Breast epithelium (tissue), 4 donors: ENCODE results near the gene SLC6A8. TPM values are rescaled to one million over a fixed set of nuclear protein-coding genes. Genes with fewer than 3 reads are reported as not detected.

Experiments used
- DNase-seq, 2 donors: peaks; one replicate each; pipeline ENCODE4 v3.0.0-alpha.2; 2019; ENCODE audit warnings: low spot score in 2 of 2
- H3K27ac ChIP-seq, 2 donors: fragments of 200-600 bp; sonication (generic) in 1 of 2; one replicate each; pipeline ENCODE4 v1.5.1; 2016 to 2019; ENCODE audit warnings: mild to moderate bottlenecking in 1 of 2
- H3K27me3 ChIP-seq, 2 donors: fragments of 200-600 bp; sonication (generic) in 1 of 2; one replicate each; pipeline versions ENCODE4 v1.5.1 to v1.6.0; 2017 to 2019; ENCODE audit warnings: control low read depth in 1 of 2, mild to moderate bottlenecking in 1 of 2
- H3K36me3 ChIP-seq: fragments of 200-600 bp; one replicate; pipeline ENCODE4 v1.5.1; 2019
- H3K4me1 ChIP-seq, 2 donors: fragments of 200-600 bp; sonication (generic); one replicate each; pipeline ENCODE4 v1.5.1; 2016 to 2019; ENCODE audit warnings: control low read depth in 1 of 2
- H3K4me3 ChIP-seq, 3 donors: fragments of 200-600 bp; sonication (generic); 1 replicate in 2 of 3; 2 replicates in 1 of 3; pipeline ENCODE4 v1.5.1; 2016 to 2019; ENCODE audit warnings: mild to moderate bottlenecking in 3 of 3, moderate library complexity in 2 of 3
- H3K9me3 ChIP-seq, 2 donors: fragments of 200-600 bp; sonication (generic) in 1 of 2; one replicate each; pipeline ENCODE4 v1.5.1; 2016 to 2019; ENCODE audit warnings: control low read depth in 1 of 2
- POLR2A ChIP-seq: fragments of 450-650 bp; IDR thresholded peaks from one replicate; pipeline ENCODE4 v1.6.1; 2016; ENCODE audit warnings: antibody characterized with exemption, mild to moderate bottlenecking, moderate library complexity
- POLR2AphosphoS5 ChIP-seq, 3 donors: sonication (generic); formaldehyde crosslinking; IDR thresholded peaks; one replicate each; pipeline ENCODE4 v1.6.1; 2017; ENCODE audit warnings: antibody characterized with exemption in 3 of 3
- intact Hi-C: fragments of 100-400 bp; cut with DNase I; formaldehyde crosslinking; loops from one replicate; pipeline ENCODE4 v1.15.1; 2023; ENCODE audit warnings: low total_unique reads
- total RNA-seq, 3 donors: library from RNA; depleted of rRNA; stranded (reverse); fragments of >200 nt; gene quantifications; one replicate each; pipeline ENCODE4 v1.1.0, GENCODE V29; 2016
- TF ChIP-seq, protein P1 (sequence below), 3 donors: fragments of 450-650 bp; IDR thresholded peaks; one replicate each; pipeline ENCODE4 v1.5.1; 2016 to 2017; ENCODE audit warnings: antibody characterized with exemption in 3 of 3, mild to moderate bottlenecking in 3 of 3, moderate library complexity in 3 of 3

Gene SLC6A8
- total RNA-seq, 3 donors from 2014 or later, result 7.6 to 40.8 (median 18.4) TPM

DNA sequence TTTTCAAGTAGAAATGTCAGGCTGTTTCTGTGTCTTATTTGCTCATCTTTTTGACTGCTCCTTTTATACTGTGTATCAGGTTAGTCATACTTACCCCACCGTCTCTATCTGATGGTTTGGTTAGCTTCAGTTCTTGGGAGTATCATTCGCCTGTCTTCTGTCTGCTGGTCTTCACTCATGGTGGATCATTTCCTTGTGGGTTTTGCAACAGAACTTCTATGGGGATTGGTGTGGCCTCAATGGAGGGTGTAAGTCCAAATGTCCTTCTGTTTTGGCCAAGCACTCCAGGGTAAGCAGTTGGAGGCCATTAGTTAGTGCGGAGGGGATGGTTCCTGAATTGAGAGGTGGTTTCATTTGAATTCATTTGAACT is 44.1 kb downstream of the SLC6A8 start:
- intact Hi-C loops, result no loop called here
- no peak for DNase-seq

DNA sequence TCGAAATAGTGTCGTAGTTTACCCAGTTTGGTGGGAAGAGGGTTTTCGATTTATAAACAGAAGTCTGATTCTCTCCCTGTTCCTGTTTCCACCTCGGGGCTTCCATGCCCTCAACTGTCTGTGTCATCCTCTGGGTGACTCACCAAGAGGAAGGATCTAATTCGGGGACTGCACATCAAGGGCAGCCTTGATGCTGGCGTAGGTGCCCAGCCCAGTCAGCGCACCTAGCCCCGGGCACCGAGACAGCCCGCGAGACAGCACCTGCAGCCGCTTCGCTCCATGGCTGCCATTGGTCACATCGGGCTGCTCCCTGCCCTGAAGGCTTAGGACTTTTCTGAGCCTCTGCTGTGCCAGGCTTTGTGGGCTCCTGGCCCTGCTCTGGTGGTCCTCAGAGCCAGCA is 44.7 kb downstream of the SLC6A8 start:
- Histone ChIP-seq H3K36me3 (no peaks in the 10 kb centered on the region), H3K9me3 (peaks cover 5% of the 10 kb centered on the region in 2 donors), H3K27me3 (peaks cover 0 to 23% of the 10 kb centered on the region in 2 donors), H3K27ac (peak overlapping the region in 1 of 2 donors; percentile 23), H3K4me3 (no peak overlapping the region), H3K4me1 (no peaks in the 10 kb centered on the region)
- DNase-seq, result no peak
- TF ChIP-seq, protein P1, sequence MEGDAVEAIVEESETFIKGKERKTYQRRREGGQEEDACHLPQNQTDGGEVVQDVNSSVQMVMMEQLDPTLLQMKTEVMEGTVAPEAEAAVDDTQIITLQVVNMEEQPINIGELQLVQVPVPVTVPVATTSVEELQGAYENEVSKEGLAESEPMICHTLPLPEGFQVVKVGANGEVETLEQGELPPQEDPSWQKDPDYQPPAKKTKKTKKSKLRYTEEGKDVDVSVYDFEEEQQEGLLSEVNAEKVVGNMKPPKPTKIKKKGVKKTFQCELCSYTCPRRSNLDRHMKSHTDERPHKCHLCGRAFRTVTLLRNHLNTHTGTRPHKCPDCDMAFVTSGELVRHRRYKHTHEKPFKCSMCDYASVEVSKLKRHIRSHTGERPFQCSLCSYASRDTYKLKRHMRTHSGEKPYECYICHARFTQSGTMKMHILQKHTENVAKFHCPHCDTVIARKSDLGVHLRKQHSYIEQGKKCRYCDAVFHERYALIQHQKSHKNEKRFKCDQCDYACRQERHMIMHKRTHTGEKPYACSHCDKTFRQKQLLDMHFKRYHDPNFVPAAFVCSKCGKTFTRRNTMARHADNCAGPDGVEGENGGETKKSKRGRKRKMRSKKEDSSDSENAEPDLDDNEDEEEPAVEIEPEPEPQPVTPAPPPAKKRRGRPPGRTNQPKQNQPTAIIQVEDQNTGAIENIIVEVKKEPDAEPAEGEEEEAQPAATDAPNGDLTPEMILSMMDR (IDR thresholded peaks at IDR 0.05), result no peak
- TF ChIP-seq POLR2AphosphoS5 (IDR thresholded peaks at IDR 0.05) (no peak), POLR2A (no peak)
- intact Hi-C loops, result no loop called here

More for the DNA sequence above, 44.1 kb downstream of the SLC6A8 start:
- TF ChIP-seq, protein P1 (IDR thresholded peaks at IDR 0.05), result no peak
- TF ChIP-seq POLR2AphosphoS5 (IDR thresholded peaks at IDR 0.05) (no peak), POLR2A (no peak)
- Histone ChIP-seq H3K27ac (peak overlapping the region in 1 of 2 donors; percentile 23), H3K27me3 (peaks cover 0 to 24% of the 10 kb centered on the region in 2 donors), H3K36me3 (no peaks in the 10 kb centered on the region), H3K4me3 (no peak overlapping the region), H3K4me1 (no peaks in the 10 kb centered on the region), H3K9me3 (peaks cover 5% of the 10 kb centered on the region in 2 donors)

DNA sequence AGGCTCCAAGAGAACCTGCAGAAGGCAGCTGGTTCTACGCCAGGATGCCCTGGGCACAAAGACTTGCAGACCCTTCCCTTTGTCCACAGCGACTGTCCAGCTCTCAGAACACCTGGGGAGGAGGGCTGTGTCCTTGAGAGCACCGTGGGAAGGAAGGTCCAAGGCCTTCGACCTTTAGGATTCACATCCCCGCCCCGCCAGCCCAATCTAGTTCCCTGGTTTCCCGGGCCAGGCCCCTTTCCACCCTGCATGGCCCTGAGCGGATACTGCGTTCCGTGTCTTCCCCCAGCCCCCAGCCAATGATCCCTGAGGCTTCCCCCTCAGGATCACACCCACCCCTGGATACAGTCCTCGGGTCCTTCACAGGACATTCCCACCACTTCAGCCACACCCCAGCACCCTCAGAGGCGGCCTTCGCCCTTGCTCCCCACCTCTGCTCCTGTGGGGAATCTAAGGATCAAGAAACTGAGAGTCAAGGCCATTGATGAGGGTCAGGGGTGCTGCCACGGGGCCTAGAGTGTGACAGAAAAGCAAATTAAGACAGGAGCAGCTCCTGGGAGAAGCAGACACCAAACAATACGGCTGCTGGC is 46.0 kb downstream of the SLC6A8 start:
- H3K27ac ChIP-seq, result no peak overlapping the region
- TF ChIP-seq, protein P1 (IDR thresholded peaks at IDR 0.05), result no peak
- TF ChIP-seq POLR2AphosphoS5 (IDR thresholded peaks at IDR 0.05), result no peak
- TF ChIP-seq POLR2A, result no peak
- peaks cover 5% of the 10 kb centered on the region in 2 donors for H3K9me3 ChIP-seq
- no peaks in the 10 kb centered on the region for H3K4me1 ChIP-seq
- H3K36me3 ChIP-seq, result no peaks in the 10 kb centered on the region
- intact Hi-C loops, result no loop called here
- H3K4me3 ChIP-seq, result no peak overlapping the region
- DNase-seq, result no peak
- peaks cover 0 to 25% of the 10 kb centered on the region in 2 donors for H3K27me3 ChIP-seq

DNA sequence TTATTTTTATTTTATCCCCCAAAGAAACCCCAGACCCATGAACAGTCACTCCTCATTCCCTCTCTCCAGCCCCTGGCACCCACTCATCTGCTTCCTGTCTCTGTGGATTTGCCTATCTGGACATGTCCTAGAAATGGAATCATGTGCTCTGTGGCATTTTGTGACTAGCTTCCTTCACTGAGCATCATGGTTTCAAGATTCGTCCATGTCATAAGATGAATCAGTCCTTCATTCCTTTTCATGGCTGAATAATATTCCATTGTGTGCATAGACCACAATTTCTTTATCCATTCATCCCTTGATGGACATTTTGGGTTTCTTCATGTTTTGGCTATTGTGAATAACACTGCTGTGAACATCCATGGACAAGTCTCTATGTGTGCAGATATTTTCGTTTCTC is 47.1 kb downstream of the SLC6A8 start:
- Histone ChIP-seq H3K4me3 (no peak overlapping the region), H3K9me3 (peaks cover 5% of the 10 kb centered on the region in 2 donors), H3K36me3 (no peaks in the 10 kb centered on the region), H3K27ac (no peak overlapping the region), H3K4me1 (no peaks in the 10 kb centered on the region), H3K27me3 (peaks cover 0 to 22% of the 10 kb centered on the region in 2 donors)
- no peak for TF ChIP-seq POLR2A
- TF ChIP-seq, protein P1 (IDR thresholded peaks at IDR 0.05), result no peak
- TF ChIP-seq POLR2AphosphoS5 (IDR thresholded peaks at IDR 0.05), result no peak
- no peak for DNase-seq
- intact Hi-C loops, result no loop called here

DNA sequence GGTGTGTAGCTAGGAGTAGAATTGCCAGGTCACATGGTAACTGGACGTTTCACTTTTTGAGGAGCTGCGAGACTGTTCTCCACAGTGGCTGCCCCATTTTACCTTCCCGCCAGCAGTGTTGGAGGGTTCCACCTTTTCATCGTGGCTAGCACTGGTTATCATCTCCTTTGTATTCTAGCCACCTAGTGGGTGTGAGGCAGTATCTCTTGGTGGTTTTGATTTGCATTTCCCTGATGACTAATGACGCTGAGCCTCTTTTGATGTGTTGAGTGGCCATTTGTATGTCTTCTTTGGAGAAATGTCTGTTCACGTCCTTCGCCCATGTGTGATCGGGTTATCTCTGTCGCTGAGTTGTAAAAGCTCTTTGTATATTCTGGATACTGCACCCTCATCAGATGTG is 47.5 kb downstream of the SLC6A8 start:
- peaks cover 5% of the 10 kb centered on the region in 2 donors for H3K9me3 ChIP-seq
- intact Hi-C loops, result no loop called here
- no peak overlapping the region for H3K27ac ChIP-seq
- H3K4me3 ChIP-seq, result no peak overlapping the region
- H3K27me3 ChIP-seq, result peaks cover 0 to 20% of the 10 kb centered on the region in 2 donors
- TF ChIP-seq POLR2AphosphoS5 (IDR thresholded peaks at IDR 0.05) (no peak), POLR2A (no peak)
- TF ChIP-seq, protein P1 (IDR thresholded peaks at IDR 0.05), result no peak
- DNase-seq, result no peak
- H3K36me3 ChIP-seq, result no peaks in the 10 kb centered on the region
- H3K4me1 ChIP-seq, result no peaks in the 10 kb centered on the region
